HEK293 (cell line): Measurements from ENCODE around the gene RTCA.

Experiments used
- SP2 ChIP-seq: fragments of 450-650 bp; formaldehyde crosslinking; IDR thresholded peaks from 2 replicates; pipeline ENCODE4 v1.5.1; 2016; ENCODE audit warnings: missing biosample characterization, missing genetic modification characterization
- ZNF362 ChIP-seq: fragments of 450-650 bp; formaldehyde crosslinking; IDR thresholded peaks from 2 replicates; pipeline ENCODE4 v1.5.1; 2016; ENCODE audit warnings: missing biosample characterization, missing genetic modification characterization

DNA sequence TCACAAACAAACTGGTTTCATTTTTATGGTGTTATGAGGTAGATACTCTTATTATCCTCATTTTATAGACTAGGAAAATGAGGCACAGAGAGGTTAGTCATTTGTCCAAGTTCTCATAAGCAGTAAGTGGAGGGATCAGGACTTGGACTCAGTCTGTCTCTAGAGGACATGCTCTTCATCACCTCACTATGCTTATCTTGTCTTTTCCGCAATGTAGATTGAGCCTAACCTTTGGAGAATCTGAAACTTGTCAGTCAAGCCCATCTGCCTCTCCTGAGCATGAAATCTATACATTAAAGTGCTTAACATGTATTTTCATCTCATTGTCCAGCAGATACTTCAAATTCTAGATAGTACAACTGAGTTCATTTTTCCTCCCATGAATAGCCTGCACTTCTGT is 74.5 kb downstream of the RTCA start:
- TF ChIP-seq SP2 (tag by site-specific recombination) (no peak), ZNF362 (tag by site-specific recombination) (no peak)
